ENCODE measurements around the gene CELF5.
A peak's percentile ranks its signal among the peaks of the same experiment; 100 is the strongest.
"Not testable (repeated sequence)": the region's sequence is repeated elsewhere in the genome, so short reads cannot be mapped to it uniquely, and the experiment has no call there.

The CELF5 gene

DNA sequence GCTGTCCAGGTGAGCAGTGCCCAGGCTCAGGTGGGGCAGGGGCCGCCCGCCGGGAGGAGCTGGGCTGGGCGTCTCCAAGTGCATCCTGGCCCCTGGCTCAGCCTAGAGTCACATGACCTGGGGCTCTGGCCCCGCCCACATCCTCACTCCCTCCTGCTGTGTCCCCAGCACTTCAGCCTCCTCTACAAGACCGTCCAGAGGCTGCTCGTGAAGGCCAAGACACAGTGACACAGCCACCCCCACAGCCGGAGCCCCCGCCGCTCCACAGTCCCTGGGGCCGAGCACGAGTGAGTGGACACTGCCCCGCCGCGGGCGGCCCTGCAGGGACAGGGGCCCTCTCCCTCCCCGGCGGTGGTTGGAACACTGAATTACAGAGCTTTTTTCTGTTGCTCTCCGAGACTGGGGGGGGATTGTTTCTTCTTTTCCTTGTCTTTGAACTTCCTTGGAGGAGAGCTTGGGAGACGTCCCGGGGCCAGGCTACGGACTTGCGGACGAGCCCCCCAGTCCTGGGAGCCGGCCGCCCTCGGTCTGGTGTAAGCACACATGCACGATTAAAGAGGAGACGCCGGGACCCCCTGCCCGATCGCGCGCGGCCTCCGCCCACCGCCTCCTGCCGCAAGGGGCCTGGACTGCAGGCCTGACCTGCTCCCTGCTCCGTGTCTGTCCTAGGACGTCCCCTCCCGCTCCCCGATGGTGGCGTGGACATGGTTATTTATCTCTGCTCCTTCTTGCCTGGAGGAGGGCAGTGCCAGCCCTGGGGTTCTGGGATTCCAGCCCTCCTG, 16.8 kb upstream of the CELF5 start:
- DNase-seq (ENCODE audit: low read depth) = no peak

DNA sequence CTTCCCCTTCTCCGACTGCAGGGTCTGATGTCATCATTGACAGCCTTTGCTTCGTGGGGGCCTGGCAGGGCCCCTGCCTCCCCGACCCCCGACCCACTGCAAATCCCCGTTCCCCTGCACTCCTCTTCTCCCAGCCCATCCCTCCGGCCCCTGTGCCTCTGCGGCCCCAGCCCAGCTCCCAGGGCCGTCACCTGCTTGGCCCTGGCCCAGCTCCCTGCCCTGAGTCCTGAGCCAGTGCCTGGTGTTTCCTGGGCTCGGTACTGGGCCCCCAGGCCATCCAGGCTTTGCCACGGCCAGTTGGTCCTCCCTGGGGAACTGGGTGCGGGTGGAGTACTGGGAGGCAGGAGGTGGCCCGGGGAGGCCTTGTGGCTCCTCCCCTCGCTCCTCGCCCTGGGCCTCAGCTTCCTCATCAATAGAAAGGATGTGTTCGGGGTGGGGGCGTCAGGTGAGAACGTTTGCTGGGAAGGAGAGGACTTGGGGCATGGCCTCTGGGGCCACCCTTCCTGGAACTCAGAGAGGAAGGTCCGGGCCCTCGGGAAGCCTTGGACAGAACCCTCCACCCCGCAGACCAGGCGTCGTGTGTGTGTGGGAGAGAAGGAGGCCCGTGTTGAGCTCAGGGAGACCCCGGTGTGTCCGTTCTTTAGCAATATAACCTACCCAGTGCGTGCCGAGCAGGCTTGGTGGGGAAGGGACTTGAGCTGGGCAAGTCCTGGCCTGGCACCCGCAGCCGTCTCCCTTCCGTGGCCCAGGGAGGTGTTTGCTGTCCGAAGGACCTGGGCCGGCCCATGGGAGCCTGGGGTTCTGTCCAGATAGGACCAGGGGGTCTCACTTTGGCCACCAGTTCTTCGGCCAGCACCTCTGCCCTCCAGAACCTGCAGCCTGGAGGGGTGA, 15.9 kb upstream of the CELF5 start:
- DNase-seq (ENCODE audit: low read depth) = no peak

DNA sequence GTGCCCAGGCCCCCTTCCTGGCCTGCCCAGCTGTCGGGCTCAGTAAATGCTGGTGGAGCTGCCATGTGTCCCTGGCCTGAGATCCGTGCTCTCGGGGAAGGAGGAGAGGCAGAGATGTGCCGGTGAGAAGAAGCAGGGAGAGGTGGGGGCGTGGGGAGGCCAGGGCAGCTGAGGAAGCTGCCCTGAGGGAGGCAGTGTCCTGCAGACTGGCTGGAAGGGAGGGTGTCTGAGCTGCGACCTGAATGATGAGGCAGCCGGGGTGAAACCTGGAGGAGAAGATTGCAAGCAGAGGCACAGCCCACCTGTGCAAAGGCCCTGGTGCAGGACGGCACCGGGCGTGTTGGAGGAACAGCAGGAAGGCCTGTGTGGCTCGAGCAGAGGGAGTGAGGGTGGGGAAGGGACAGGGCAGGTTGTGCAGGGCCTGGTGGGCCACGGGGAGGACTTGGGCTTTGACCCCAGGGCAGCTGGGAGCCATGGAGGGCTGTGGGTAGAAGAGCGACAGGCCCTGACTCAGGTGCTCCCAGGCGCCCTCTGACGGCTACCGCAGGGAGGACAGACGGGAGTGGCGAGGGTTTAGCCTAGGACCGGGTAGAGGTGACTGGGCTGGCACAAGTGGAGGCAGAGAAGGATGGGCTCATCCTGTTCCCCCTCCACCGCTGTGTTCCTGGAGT, 14.0 kb upstream of the CELF5 start:
- peak; percentile 68 for DNase-seq (ENCODE audit: low read depth)

DNA sequence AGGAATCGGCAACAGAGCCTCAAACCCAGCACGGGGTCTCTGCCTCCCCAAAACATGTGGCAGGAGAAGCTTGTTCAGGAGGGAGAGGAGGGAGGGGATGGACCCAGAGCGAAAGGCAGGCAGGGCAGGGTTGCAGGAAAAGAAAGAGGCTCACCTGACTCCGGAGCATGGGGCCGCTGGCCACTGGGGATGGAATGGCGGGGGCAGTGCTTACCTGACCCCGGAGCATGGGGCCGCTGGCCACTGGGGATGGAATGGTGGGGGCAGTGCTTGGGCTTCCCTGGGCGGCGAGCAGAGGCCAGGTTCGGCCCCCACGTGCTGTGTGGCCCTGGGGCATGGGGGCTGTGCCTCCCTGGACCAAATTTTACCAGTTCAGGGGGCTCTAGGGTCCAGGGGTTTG, 13.3 kb upstream of the CELF5 start:
- DNase-seq (ENCODE audit: low read depth) = no peak

DNA sequence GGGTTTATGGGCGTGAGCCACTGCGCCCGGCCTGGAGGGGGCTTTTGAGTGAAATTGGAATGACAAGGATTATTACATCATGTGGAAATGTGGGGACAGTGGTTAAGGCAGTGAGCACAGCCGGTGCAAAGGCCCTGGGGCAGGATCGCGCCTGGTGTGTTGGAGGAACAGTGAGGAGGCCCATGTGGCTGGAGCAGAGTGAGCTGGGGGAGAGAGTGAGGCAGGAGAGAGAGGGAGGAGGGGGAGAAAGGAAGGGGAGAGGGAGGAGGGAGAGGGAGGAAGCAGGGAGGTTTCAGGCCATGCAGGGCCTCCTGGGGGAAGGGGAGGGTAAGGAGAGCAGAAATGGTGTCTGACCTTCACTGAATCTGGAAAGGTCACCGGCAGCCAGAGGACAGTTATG, 11.3 kb upstream of the CELF5 start:
- no peak for DNase-seq (ENCODE audit: low read depth)

DNA sequence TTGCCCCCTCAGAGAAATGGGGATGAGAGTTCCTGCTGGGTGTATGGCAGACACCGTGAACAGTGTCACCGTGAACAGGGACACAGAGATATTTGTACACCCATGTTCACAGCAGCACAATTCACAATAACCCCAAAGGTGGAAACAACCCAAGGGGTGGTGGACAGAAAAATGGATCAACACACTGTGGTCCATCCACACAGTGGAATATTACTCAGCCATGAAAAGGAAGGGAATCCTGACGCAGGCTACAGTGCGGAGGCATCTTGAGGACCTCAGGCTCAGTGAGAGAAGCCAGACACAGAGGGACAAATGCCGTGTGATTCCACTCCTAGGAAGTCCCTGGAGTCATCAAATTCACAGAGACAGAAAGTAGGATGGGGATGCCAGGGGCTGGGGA, 7.6 kb upstream of the CELF5 start:
- no peak for DNase-seq (ENCODE audit: low read depth)

DNA sequence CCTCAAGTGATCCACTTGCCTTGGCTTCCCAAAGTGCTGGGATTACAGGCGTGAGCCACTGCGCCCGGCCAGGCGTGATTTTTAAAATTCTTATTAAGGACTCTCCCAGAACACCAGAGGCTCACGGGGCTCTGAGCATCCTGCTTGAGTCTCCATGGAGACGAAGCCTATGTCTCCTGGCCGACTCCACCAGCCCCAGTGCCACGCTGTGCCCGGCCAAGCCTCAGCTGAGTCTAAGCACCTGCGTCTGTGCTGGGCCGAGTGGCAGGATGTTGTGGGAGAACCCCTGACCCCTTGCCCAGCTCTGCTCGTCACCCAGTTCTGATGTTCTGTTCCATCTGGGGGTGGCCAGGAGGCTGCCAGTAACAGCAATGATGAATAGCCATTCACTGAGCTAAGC, 3.9 kb upstream of the CELF5 start:
- no peak for DNase-seq (ENCODE audit: low read depth)

DNA sequence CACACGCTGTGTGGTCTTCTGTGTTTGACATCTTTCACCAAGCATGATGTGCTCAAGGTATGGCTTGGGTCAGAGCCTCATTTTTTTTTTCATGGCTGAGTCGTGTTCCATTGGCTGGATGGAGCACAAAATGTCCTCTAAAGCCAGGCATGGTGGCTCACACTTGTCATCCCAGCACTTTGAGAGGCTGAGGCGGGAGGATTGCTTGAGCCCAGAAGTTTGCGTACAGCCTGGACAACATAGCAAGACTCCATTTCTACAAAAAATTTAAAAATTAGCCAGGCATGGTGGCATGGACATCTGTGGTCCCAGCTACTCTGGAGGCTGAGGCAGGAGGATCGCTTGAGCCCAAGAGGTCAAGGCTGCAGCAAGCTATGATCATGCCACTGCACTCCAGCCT, 2.9 kb upstream of the CELF5 start:
- not testable (repeated sequence) for DNase-seq (ENCODE audit: low read depth)

DNA sequence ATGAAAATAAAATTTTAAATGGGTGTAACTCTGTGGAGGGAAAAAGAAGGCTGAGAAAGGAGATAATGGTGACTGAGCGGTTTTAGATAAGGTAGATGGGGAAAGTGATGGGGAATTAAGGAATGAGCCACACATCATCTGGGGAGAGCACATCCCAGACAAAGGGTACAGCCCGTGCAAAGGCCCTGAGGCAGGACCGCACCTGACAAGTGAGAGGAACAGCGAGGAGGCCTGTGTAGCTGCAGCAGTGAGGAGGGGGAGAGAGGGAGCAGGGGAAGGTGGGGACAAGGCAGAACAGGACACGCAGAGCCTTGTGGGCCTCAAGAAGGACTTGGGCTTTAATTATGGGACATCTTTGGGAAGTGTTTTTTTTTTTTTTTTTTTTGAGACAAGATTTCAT, 1.8 kb upstream of the CELF5 start:
- DNase-seq (ENCODE audit: low read depth) = no peak

DNA sequence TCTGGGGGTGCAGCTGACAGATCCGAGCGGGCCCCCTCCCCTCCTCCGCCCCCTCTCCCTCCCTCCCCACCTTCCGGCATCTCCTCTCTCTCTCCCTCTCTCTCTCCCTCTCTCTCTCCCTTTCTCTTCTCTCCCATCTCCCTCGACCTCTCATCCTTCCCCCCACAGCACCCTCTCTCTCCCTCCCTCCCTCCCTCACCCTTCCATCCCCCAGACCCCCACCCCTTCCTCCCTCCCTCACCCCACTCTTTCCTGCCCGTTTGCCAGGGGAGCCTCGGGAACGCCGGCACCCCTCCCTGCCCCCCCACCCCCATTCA, 666 bp downstream of the CELF5 start:
- DNase-seq (ENCODE audit: low read depth) = no peak

DNA sequence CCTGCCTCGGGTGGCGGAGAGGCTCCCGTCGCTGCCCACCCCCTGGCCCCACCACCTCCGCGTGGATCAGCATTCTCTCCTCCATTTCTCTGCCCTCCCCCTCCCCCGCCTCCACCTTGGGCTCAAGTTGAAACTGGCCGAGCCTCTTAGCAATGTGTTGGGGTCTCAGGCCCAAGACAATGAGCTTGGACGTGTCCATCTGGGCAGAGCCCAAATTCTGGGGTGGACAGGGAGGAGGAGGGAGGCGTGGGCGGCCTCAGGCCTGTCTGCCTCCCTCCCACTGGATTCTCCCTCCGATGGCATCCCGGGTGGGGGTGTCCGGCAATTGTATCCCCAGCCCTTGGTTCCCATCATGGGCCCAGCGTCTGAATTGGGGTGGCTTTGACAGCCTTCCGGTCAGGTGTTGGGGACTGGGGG, 1.2 kb downstream of the CELF5 start:
- DNase-seq (ENCODE audit: low read depth) = no peak

DNA sequence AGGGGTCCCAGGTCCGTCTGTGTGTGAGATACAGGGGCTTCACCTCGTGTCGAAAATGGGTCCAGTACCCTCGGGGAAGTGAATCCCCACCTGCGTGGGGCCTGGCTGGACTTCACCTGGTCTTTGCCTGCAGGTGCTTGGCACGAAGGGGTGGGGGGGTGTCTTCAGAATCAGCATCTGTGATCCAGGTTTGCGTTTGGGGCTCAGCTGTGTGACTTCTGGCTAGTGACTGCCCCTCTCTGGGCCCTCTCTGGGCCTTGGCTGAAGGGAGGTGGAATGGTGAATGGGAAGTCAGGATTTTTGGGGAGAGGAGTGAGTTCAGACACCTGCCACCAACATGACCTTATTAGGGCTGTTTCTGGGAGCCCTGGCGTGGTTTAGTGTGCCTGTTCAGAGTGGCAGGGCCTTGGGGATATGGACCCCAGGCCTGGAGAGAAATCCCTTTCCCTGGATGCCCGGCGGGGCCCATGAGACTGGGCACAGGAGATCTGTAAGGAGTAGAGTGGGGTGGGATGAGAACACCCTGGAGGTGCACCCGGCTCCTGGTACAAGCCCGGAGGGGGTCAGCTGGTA, 2.7 kb downstream of the CELF5 start:
- no peak for DNase-seq (ENCODE audit: low read depth)

DNA sequence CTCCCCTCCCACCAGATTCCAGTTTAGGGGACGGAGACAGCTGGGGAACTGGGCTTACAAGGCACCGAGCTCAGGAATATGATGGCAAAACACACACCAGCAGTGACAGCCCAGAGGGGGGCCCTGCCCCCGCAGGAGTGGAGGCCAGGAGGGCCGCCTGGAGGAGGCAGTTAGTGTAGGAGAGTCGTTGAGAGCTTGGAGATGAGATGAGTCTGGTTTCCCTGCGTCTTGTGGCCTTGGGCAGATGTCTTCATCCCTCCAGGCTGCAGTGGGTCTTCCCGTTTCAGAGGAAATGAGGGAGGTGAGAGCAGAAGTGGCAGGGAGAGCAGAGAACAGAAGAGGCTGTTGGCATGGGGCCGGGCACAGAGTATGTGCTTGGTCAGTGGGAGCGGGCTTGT, 4.9 kb downstream of the CELF5 start:
- DNase-seq (ENCODE audit: low read depth) = no peak

DNA sequence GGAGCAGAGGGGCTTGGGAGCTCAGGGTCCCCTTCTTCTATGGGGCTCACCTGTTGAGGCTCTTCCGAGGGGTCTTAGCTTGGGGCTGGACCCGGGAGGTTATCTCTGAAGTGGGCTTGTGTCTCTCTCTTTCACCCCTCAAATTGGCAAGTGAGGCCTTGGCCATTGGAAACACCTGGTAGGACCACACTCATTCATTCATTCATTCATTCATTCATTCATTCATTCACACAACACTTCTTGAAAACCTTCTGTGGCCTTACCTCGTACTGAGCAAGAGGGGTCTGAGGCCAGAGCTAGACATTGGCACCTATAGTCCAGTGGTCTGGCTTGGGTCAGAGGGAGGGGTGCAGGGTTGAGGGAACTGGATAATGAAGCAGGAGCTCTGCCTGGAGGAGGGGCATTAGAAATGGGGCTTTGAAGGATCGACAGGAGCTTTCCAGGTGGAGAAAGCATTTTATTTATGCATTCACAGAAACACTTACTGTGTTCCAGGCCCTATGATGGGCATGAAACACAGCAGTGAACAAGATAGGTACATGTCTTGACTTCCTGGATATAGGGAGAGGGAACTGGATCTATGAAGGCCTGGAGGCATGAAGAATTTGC, 5.5 kb downstream of the CELF5 start:
- DNase-seq (ENCODE audit: low read depth) = no peak

DNA sequence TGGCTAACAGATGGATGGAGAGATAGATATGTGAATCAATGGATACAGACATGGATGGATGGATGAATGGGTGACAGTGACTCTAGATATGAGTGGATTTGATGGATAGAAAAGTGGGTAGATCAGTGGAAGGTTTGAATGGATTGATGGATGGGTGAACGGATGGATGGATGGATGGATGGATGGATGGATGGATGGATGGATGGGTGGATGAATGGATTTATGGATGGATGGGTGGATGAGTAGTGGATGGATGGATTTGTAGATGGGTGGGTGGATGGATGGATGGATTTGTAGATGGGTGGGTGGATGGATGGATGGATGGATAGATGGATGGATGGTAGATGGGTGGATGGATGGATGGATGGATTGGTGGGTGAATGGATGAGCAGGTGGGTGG, 6.8 kb downstream of the CELF5 start:
- DNase-seq (ENCODE audit: low read depth) = no peak

DNA sequence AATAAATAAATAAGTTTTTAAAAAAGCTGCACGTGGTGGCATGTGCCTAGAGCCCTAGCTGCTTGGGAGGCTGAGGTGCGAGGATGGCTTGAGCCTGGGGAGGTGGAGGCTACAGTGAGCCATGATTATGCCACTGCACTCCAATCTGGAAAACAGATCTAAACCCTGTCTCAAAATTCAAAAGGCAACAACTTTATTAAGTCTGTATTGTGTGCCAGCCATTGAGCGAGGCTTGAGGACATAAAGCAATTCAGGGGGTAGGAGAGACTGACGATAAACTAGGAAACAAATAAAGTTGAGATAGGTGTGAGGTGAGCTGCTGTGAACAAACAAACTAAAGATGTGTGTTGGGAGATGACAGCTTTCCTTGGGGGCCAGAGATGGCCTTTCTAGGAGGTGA, 8.7 kb downstream of the CELF5 start:
- no peak for DNase-seq (ENCODE audit: low read depth)

DNA sequence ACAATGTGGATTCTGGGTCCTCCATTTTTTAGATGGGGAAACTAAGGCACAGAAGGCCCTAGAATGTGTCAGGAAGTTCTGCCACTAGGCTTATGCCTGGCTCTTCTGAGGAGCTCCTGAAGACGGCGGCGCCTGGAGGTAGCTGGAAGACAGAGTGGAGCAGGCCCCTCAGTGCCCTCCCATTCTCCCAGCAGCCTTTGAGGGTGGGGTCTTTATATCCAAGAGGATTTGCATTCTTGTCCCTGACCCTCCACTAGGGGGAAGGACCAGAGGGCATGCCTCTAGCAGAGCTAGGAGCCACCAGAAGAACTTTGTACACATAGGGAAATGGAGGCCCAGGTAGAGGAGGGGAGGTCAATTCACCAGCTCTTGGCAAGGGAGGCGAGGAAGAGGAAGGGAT, 9.4 kb downstream of the CELF5 start:
- DNase-seq (ENCODE audit: low read depth) = no peak

DNA sequence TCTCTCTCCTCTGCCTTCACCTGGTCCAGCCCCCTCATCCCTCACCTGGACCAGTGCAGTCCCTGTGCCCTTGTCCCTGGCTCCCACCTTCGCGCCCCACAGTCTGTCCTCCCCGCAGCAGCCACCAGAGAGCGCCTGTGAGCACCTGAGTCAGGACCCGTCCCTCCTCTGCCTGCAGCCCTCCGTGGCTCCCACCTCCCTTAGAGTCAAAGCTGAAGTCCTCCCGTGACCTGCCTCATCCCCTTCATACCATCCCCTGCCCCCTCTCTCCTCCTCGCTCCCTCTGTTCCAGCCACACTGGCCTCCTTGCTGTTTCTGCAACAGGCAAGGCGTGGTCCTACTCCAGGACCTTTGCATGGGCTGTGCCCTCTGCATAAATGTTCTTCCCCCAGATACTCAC, 10.3 kb downstream of the CELF5 start:
- DNase-seq (ENCODE audit: low read depth) = no peak

DNA sequence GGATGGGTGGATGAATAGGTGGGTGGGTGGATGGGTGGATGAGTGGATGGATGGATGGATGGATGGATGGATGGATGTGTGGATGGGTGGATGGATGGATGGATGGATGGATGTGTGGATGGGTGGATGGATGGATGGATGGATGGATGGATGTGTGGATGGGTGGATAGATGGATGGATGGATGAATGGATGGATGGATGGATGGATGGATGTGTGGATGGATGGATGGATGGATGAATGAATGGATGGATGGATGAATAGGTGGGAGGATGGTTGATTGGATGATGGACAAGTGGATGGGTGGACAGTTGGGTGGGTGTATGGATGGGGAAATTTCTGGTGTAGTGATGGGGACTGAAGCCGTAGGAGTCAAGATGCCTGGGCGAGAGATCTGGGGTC, 11.1 kb downstream of the CELF5 start:
- not testable (repeated sequence) for DNase-seq (ENCODE audit: low read depth)

DNA sequence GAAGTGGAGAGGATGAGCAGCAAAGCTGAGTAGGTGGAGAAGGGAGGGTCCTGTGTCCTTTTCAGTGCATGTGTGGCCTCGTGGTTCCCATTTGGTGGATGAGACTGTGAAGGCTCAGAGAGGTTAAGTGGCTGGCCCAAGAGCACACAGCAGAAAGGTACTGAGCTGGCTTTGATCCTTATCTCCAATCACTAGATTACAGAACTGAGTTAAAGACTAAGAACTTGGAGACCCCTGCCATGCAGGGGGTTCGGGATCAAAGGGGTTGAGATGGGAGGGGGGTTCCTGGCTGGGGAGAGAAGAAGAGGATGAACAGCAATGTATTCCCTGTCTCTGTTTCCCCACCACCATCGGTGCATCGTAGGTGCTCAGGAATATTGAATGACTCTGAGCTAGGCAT, 11.8 kb downstream of the CELF5 start:
- no peak for DNase-seq (ENCODE audit: low read depth)

DNA sequence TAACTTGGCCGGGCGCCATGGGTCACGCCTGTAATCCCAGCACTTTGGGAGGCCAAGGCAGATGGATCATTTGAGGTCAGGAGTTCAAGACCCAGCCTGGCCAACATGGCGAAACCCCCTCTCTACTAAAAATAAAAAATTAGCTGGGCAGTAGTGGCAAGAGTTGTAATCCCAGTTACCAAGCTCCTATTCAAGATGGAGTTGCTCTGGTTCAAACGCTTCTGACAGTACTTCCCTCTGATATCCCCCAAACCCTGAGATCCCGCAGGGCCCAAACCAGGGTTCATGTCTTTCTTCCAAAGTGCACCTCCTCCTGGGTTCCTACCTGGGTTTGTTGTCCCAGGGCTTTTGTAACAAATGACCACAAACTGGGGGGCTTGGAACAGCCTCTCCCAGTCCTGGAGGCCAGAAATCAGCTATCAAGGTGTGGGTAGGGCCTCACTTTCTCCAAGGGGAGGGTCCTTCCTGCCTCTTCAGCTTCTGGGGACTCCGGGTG, 13.7 kb downstream of the CELF5 start:
- no peak for DNase-seq (ENCODE audit: low read depth)

DNA sequence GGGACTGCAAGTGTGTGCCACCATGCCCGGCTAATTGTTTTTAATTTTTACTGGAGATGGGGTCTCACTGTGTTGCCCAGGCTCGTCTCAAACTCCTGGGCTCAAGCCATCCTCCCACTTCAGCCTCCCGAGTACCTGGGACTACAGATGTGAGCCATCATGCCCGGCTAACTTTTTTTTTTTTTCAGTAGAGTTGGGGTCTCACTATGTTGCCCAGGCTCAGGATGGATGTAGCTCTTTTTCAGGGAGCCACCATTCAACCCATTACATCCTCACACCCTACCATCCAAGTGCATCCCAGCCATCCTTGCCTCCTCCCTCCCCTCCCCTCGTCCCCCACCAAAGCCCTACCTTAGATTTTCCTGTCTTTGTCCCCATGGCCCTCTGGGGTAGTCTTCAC, 14.9 kb downstream of the CELF5 start:
- no peak for DNase-seq (ENCODE audit: low read depth)
